ENCODE measurements around the gene GPR84.
A peak's percentile ranks its signal among the peaks of the same experiment; 100 is the strongest.
"Not testable (repeated sequence)": the region's sequence is repeated elsewhere in the genome, so short reads cannot be mapped to it uniquely, and the experiment has no call there.

GPR84 gene

DNA sequence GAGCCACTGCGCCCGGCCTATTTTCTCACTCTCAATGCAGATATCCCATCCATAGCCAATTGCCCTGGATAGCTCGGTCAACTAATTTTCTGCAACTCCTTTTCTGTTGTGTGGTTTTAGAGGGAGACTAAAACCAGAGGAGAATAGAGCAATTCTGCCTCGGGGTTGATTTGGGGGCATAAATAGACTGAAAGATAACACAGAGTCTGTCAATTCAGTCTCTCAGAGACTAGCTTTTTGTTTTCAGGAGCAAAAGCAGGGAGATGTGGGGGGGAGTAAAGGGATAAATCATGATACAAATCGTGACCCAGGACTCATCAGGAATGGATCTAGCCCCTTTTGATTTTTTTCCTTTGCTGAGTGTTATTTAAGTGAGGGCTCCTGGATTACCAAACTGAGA, 32.8 kb downstream of the GPR84 start:
- Histone ChIP-seq H3K9ac (no peak overlapping the region), H3K4me3 (no peak overlapping the region), H3K36me3 (peaks cover 45% of the 10 kb centered on the region), H3K4me1 (peaks cover 42% of the 10 kb centered on the region), H3K4me2 (no peak overlapping the region), H3K9me3 (no peaks in the 10 kb centered on the region), H4K20me1 (peaks cover 20% of the 10 kb centered on the region; the same call in 1 of the 2 replicates), H3K27me3 (no peaks in the 10 kb centered on the region), H3K27ac (no peak overlapping the region)
- no peak for TF ChIP-seq Cebpa-rat (IDR thresholded peaks at IDR 0.05)

DNA sequence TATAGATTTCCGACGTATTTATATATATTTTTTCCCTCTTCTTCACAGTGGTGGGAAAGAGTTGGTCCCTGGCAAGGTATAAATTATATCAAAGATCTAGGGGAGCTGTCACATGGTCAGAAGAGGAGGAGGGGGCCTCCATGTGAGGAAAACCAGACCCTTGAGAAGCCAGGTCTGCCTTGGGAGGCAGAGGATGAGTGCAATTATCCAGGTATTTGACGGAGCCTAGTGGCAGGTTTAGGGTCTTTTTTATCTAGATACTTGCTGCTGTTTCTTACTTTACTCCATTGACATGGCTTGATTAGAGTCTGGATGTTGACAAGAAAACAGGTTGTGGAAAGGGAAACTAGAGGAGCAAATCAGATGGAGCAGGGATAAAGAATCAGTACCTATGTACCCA, 33.8 kb downstream of the GPR84 start:
- Histone ChIP-seq H3K9ac (no peak overlapping the region), H3K4me1 (peaks cover 42% of the 10 kb centered on the region), H3K9me3 (no peaks in the 10 kb centered on the region), H3K4me2 (no peak overlapping the region), H4K20me1 (peaks cover 18% of the 10 kb centered on the region; the same call in 1 of the 2 replicates), H3K36me3 (peaks cover 45% of the 10 kb centered on the region), H3K27me3 (no peaks in the 10 kb centered on the region), H3K27ac (no peak overlapping the region), H3K4me3 (no peak overlapping the region)
- no peak for TF ChIP-seq Cebpa-rat (IDR thresholded peaks at IDR 0.05)

DNA sequence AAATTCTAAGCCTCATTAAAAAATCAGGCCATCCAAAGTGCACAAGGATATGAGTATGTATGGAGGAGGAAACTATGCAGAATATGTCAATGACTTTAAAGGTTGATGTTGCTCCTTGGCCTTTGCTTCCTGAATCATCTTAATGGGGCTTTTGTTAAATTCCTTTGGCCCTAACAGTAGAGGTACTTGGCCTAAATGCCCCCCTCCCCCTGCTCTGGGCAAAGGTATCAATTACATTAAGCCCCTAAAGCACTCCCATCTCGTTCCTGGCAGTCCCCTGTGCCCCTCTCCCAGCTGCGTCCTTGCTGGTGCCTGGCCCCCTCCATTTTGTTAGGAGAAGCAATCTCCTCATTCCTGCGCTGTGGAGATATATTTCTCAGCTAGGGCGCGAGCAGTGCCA, 34.5 kb downstream of the GPR84 start:
- Histone ChIP-seq H3K36me3 (peaks cover 45% of the 10 kb centered on the region), H3K9ac (no peak overlapping the region), H4K20me1 (peaks cover 13% of the 10 kb centered on the region; the same call in 1 of the 2 replicates), H3K9me3 (no peaks in the 10 kb centered on the region), H3K27ac (no peak overlapping the region), H3K4me2 (no peak overlapping the region), H3K4me1 (peaks cover 35% of the 10 kb centered on the region), H3K27me3 (no peaks in the 10 kb centered on the region), H3K4me3 (no peak overlapping the region)
- no peak for TF ChIP-seq Cebpa-rat (IDR thresholded peaks at IDR 0.05)

DNA sequence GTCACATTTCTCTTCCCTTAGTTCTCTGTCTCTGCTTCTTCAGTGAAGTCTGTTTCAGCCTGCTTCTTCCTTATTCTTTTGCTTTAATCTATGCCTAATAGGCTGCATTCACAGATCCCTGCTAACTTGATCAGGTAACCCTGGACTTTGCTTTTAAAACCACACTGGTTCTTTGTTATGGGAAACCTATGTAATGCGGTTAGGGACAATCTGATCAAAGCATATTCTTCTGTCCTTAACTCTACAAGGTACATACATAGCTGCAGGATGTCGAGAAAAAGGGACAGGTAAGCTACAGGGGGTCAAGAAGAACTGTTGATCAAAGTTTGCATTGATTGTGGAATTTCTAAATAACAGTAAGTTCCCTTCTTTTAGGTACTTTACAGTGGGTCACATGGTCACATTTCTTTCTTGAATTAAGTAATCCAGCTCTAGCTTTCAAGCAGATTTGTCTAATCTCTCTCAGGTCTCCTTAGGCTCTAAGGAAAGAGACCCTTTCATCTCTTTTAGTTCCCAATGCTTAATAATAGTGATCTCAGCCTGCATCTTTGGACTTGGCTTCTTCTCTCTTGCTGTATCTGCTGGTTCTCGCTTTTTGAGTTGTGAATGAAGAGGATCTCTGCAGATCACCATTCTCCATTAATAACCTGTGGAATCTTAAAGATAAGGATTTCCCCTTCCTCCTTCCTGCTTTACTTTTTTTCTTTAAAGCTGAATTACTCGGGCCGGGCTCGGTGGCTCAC, 35.5 kb downstream of the GPR84 start:
- Histone ChIP-seq H3K27me3 (no peaks in the 10 kb centered on the region), H3K9me3 (no peaks in the 10 kb centered on the region), H3K4me2 (no peak overlapping the region), H4K20me1 (peaks cover 13% of the 10 kb centered on the region; the same call in 1 of the 2 replicates), H3K4me3 (no peak overlapping the region), H3K4me1 (peaks cover 36% of the 10 kb centered on the region), H3K36me3 (peaks cover 43% of the 10 kb centered on the region), H3K27ac (no peak overlapping the region), H3K9ac (peak overlapping the region; percentile 30; the same call in 1 of the 2 replicates)
- no peak for TF ChIP-seq Cebpa-rat (IDR thresholded peaks at IDR 0.05)

DNA sequence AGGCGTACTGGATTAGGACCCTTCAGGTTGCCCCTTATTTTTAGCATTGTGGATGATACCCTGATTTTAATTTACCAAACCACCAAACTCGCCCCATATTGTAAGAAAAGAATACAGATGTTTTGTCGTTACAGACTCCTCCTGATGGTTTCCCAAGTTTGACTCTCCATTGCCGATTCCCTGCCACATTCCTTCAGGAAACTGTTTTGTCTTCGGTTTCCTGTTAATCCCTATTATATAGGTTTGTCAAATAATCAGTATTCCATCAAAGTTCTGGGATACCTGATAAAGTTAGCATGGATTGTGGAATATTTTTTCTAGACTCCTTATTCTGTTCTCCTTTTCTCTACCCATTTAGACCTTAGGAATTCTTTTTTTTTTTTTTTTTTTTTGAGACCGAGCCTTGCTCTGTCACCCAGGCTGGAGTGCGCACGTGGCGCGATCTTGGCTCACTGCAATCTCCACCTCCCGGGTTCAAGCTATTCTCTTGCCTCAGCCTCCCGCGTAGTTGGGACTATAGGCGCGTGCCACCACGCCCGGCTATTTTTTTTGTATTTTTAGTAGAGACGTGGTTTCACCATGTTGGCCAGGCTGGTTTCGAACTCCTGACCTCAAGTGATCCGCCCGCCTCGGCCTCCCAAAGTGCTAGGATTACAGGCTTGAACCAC, 38.7 kb downstream of the GPR84 start:
- not testable (repeated sequence) for H3K9me3 ChIP-seq
- Histone ChIP-seq H4K20me1 (peaks cover 10% of the 10 kb centered on the region; the same call in 1 of the 2 replicates), H3K4me3 (peak overlapping the region; percentile 90)

DNA sequence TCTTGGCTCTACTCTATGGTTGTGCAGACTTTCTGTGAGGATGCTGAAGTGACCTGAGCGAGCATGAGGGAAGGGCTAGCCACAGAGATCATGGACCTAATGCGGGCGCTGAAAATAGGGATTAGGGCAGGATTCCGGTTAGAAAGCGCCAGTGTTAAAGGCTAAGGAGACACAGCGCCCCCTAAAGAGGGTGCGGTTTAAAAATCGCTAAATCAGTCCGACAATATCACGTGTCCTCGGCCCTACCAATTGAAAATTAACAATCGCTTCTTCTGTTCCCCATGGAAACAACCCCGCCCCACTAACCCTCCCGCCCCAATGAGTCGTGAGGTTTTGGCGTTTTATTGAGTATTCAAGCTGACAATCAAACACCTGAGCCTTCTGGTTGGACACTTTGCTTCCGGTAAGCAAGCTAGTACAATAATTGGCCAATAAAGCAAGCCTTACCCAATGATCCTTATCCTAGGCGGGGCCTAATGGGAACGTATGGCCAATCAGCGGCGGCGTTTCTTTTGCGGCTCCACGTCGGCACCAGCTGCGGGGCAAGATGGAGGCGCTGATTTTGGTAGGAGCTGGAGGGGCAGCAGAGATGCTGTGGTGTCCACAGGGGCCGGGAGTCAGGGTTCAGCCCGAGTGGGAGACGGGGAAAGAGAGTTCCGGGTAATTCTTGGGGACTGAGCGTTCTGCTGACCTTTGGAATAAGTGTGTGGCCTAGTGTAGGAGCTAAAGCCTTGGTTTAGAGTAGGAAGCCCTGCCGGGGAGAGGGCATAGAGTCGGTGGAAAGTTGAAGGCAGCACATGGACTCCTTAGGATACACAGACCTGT, 39.5 kb downstream of the GPR84 start, which contains the start of gene COPZ1:
Gene COPZ1 (plus strand): TSS at position 515 of the 825 bp plus-strand sequence. CDS start 33 bp downstream, at position 548.
- Histone ChIP-seq H3K4me3 (peak within 1 kb of the TSS; percentile 90), H3K36me3 (peaks cover 17% of the 10 kb centered on the region), H3K27me3 (no peaks in the 10 kb centered on the region), H3K9ac (peak within 1 kb of the TSS; percentile 95), H3K9me3 (no peaks in the 10 kb centered on the region), H3K27ac (peak within 1 kb of the TSS; percentile 87), H3K4me2 (peak within 1 kb of the TSS; percentile 80), H4K20me1 (peaks cover 3% of the 10 kb centered on the region; the same call in 1 of the 2 replicates), H3K4me1 (peaks cover 42% of the 10 kb centered on the region)
- TF ChIP-seq Cebpa-rat (IDR thresholded peaks at IDR 0.05), result no peak

More for the DNA sequence above, 38.7 kb downstream of the GPR84 start:
- peak overlapping the region; percentile 80 for H3K4me2 ChIP-seq
- H3K36me3 ChIP-seq, result peaks cover 24% of the 10 kb centered on the region
- H3K9ac ChIP-seq, result peak overlapping the region; percentile 95
- H3K4me1 ChIP-seq, result peaks cover 42% of the 10 kb centered on the region
- peak overlapping the region; percentile 87 for H3K27ac ChIP-seq
- H3K27me3 ChIP-seq, result not testable (repeated sequence)

DNA sequence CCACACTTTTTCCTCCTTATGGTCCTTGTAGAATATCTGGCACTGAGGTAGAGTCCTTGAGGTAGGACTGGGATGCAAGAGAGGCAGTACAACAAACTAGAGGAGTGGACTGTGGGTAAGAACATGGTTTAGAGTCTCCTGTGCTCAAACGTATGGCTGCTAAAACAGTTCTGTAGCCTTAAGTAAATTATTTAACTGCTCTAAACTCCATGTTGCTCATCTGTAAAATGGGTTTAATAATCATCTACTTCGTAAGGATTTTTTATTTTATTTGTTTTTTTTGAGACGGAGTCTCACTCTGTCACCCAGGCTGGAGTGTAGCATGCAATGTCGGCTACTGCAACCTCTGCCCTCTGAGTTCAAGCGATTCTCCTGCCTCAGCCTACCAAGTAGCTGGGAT, 42.9 kb downstream of the GPR84 start:
- Histone ChIP-seq H3K9ac (no peak overlapping the region), H3K4me2 (no peak overlapping the region), H3K27me3 (no peaks in the 10 kb centered on the region), H3K9me3 (no peaks in the 10 kb centered on the region), H4K20me1 (no peaks in the 10 kb centered on the region), H3K4me3 (no peak overlapping the region), H3K36me3 (no peaks in the 10 kb centered on the region), H3K4me1 (peaks cover 23% of the 10 kb centered on the region), H3K27ac (no peak overlapping the region)
- no peak for TF ChIP-seq Cebpa-rat (IDR thresholded peaks at IDR 0.05)
